H1 (cell line): ENCODE measurements around the gene NFX1. TPM values are rescaled to one million over a fixed set of nuclear protein-coding genes. Genes with fewer than 3 reads are reported as not detected.

Experiments used
- CHD7 ChIP-seq: fragments of 300-600 bp; sonication (generic); IDR thresholded peaks from 2 replicates; pipeline ENCODE4 v1.7.1; 2012; ENCODE audit warnings: low read length, moderate library complexity, mild to moderate bottlenecking, inconsistent platforms; ENCODE audit not compliant: insufficient replicate concordance
- SIRT6 ChIP-seq: IDR thresholded peaks from one replicate; pipeline ENCODE4 v1.7.1; 2012; ENCODE audit warnings: low read length, inconsistent platforms
- polyA plus RNA-seq, 7 experiments: library from polyadenylated mRNA; depleted of rRNA in 3 of 7; stranded (reverse) in 5 of 7; unstranded in 2 of 7; fragments of >200 nt in 5 of 7; fragments of 200-250 nt in 2 of 7; gene quantifications; 1 replicate in 5 of 7; 2 replicates in 1 of 7; 4 replicates in 1 of 7; pipeline versions ENCODE4 v1.2.1 to v1.2.3, GENCODE V29; 2011 to 2013; ENCODE audit warnings: missing spikeins in 2 of 7, mixed read lengths in 2 of 7
- total RNA-seq: library from RNA; stranded (reverse); fragmentation: NEBNext Ultra II Directional; extraction: Animal tissue kit (Norgen Biotek cat#: 25700); gene quantifications from 2 replicates; pipeline ENCODE4 v1.2.1, GENCODE V29; 2021

NFX1 gene
- total and polyA plus RNA-seq, 2 of the 8 experiments (the other 6 are each of a cell fraction or from before 2014, with no cell fraction given) = 19.4 to 28.4 TPM

DNA sequence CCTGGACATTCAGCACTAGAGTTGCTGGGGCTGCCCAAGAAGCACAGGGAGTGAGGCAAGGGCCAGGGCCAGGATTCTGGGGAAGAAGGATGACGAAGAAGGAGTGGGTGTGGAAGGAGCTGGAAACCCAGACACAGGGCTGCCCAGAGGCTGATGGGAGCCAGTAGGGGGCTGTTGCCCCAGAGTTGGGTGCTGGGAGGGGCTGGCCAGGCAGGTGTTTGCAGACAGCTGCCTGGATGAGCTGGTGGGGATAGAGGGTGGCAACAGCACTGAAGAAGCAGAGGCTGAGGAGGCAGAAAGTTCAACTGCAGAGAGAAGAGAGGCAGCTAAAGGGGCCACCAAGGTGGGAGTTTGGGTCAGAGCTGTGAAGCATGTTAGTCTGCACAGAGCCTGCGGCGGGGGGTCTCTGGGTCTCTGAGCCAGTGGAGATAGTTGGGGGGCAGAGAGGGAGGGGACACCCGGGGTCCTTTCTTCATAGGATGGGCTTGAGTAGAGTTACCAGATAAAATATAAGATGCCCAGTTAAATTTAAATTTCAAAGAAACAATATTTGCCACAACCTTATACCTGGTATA lies 114.6 kb downstream of the NFX1 start (continued):
- TF ChIP-seq CHD7 (no peak), SIRT6 (no peak)
